ENCODE results near the gene TMEM255B.
A peak's percentile ranks its signal among the peaks of the same experiment; 100 is the strongest.

The TMEM255B gene

DNA sequence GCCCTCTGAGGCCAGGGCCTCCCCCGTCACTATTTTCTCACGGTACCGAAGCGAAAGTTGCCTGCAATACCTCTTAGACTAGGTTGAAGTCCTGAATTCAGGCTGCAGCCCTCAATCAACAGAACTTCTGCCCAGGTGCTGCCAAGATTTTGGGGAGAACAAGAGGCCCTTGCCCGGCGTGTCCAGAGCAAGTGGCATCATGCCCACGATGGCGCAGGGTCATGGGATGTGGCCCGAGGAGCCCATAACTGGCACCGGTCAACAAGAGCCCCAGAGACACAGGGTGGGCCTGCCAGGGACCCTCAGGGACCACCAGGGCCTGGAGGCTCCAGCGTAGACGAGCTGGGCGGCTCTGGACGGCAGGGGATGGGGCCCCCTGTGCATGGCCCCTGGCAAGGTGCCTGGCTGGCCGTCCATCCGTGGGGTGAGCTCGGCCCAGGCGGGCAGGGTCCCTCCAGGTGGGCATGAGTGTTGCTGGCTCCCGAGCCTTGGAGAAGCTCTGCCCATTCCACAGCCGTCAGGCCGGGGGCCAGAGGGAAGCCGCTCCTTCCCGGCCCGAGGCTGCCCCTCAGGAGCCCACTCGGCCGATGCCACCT, 59.8 kb downstream of the TMEM255B start:
- Histone ChIP-seq H3K4ac (ENCODE audit: low read depth in 1 of 2, low read length in 2 of 2) (peak overlapping the region in 1 of 2 experiments; percentile 57), H3K9me3 (ENCODE audit: control insufficient read depth, low read length) (no peaks in the 10 kb centered on the region), H3K9ac (ENCODE audit: low read length) (no peak overlapping the region), H3K4me3 (ENCODE audit: insufficient read depth in 1 of 2, low read depth in 1 of 2, low read length in 2 of 2) (no peak overlapping the region), H3K18ac (ENCODE audit: low read depth in 1 of 2, low read length in 2 of 2) (no peak overlapping the region), H3K14ac (ENCODE audit: low read length in 2 of 2) (no peak overlapping the region), H4K91ac (ENCODE audit: low read length) (peak overlapping the region; percentile 59), H3K79me1 (replicated peaks; ENCODE audit: low read length, poor library complexity, severe bottlenecking) (peaks cover 12% of the 10 kb centered on the region), H3K4me2 (ENCODE audit: low read length, poor library complexity, severe bottlenecking) (no peak overlapping the region), H2BK15ac (ENCODE audit: low read depth, poor library complexity, severe bottlenecking) (no peak overlapping the region), H2AK5ac (ENCODE audit: low read length, severe bottlenecking) (peak overlapping the region; percentile 43), H2BK120ac (ENCODE audit: low read depth, low read length) (no peak overlapping the region), H3K27ac (ENCODE audit: low read length, poor library complexity, severe bottlenecking) (no peak overlapping the region), H2BK5ac (ENCODE audit: low read depth, low read length, poor library complexity, severe bottlenecking) (no peak overlapping the region), H3K36me3 (ENCODE audit: control insufficient read depth in 1 of 2, insufficient read depth in 2 of 2, low read depth in 1 of 2, low read length in 2 of 2) (peaks cover 23 to 69% of the 10 kb centered on the region in 2 experiments), H2BK12ac (ENCODE audit: low read length in 2 of 2) (peak overlapping the region; percentile 37 to 41), H3K23ac (ENCODE audit: low read length in 2 of 2) (no peak overlapping the region), H4K8ac (ENCODE audit: low read length) (no peak overlapping the region), H3K4me1 (ENCODE audit: control insufficient read depth, insufficient read depth, low read depth, low read length) (peaks cover 75% of the 10 kb centered on the region), H3K27me3 (ENCODE audit: control insufficient read depth in 1 of 2, insufficient read depth in 1 of 2, low read length in 2 of 2) (no peaks in the 10 kb centered on the region), H2AFZ (ENCODE audit: low read depth, low read length) (no peak overlapping the region)
- WGBS: 97% methylated on average over 26 of the region's 26 CpGs
- DNase-seq: no peak

GRCh38 chr13:113819341-113819730, 60.3 kb downstream of the TMEM255B start:
- H3K36me3 ChIP-seq (ENCODE audit: control insufficient read depth in 1 of 2, insufficient read depth in 2 of 2, low read depth in 1 of 2, low read length in 2 of 2): peaks cover 26 to 74% of the 10 kb centered on the region in 2 experiments
- H3K4ac ChIP-seq (ENCODE audit: low read depth in 1 of 2, low read length in 2 of 2): no peak overlapping the region
- peak overlapping the region; percentile 19 for H2BK120ac ChIP-seq (ENCODE audit: low read depth, low read length)
- H3K4me3 ChIP-seq (ENCODE audit: insufficient read depth in 1 of 2, low read depth in 1 of 2, low read length in 2 of 2): no peak overlapping the region
- no peak overlapping the region for H3K9ac ChIP-seq (ENCODE audit: low read length)
- H3K14ac ChIP-seq (ENCODE audit: low read length in 2 of 2): no peak overlapping the region
- no peak overlapping the region for H2BK5ac ChIP-seq (ENCODE audit: low read depth, low read length, poor library complexity, severe bottlenecking)
- peak overlapping the region; percentile 43 for H4K91ac ChIP-seq (ENCODE audit: low read length)
- H3K79me1 ChIP-seq (replicated peaks; ENCODE audit: low read length, poor library complexity, severe bottlenecking): peaks cover 12% of the 10 kb centered on the region
- peak overlapping the region; percentile 42 for H2AK5ac ChIP-seq (ENCODE audit: low read length, severe bottlenecking)
- no peaks in the 10 kb centered on the region for H3K27me3 ChIP-seq (ENCODE audit: control insufficient read depth in 1 of 2, insufficient read depth in 1 of 2, low read length in 2 of 2)
- H2BK15ac ChIP-seq (ENCODE audit: low read depth, poor library complexity, severe bottlenecking): no peak overlapping the region
- no peak for DNase-seq
- H3K4me1 ChIP-seq (ENCODE audit: control insufficient read depth, insufficient read depth, low read depth, low read length): peaks cover 70% of the 10 kb centered on the region
- H3K4me2 ChIP-seq (ENCODE audit: low read length, poor library complexity, severe bottlenecking): no peak overlapping the region
- WGBS: 96% methylated on average over 13 of the region's 13 CpGs
- no peak overlapping the region for H2AFZ ChIP-seq (ENCODE audit: low read depth, low read length)
- no peak overlapping the region for H3K23ac ChIP-seq (ENCODE audit: low read length in 2 of 2)
- H3K9me3 ChIP-seq (ENCODE audit: control insufficient read depth, low read length): no peaks in the 10 kb centered on the region
- no peak overlapping the region for H4K8ac ChIP-seq (ENCODE audit: low read length)
- H2BK12ac ChIP-seq (ENCODE audit: low read length in 2 of 2): peak overlapping the region; percentile 11 to 50
- no peak overlapping the region for H3K27ac ChIP-seq (ENCODE audit: low read length, poor library complexity, severe bottlenecking)
- H3K18ac ChIP-seq (ENCODE audit: low read depth in 1 of 2, low read length in 2 of 2): peak overlapping the region in 1 of 2 experiments; percentile 44

DNA sequence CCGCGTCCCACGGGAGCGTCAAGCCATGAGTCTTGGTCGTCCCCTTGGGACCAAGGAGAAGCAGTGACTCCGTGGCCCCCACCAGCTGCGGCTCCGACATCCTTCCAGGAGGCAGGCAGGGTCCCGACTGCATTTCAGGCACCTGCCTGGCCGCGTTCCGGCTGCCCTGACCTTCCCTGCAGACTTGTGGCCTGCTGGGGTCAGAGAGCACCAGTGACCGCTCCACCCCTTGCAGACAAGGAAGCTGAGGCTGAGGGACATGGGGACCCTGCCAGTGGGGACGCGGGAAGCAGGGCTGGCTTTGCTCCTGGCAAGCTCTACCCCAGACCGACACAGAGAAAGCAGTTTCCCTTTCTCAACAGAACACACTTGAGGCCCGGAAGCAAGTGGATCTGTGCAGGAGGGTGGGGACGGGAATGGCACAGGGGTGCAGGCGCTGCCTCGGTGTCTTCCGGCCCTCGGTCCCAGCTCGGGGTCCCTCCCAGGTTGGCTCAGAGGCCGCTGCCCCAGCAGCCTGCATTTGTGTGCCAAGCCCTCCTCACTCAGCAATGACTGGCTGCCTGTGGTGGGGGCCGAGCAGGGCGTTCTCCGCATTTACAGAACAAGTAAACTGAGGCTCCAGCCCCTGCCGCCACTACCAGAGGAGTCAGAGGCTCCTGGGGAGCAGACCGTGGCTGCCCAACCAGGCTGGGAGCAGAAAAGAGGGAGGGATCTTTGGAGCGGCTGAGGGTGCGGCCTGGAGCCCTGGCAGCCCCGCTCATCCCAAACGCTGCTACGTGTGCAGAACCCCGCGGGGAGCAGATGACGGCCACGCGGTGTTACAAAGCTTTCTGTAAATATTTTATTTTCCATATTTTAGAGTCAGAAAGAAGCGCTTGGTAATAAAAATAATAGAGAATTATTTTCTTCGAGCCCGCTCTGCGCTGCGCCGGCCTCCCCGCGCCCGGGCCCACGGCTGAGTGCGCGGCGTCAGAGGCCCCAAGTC, 61.0 kb downstream of the TMEM255B start:
- H3K4me3 ChIP-seq (ENCODE audit: insufficient read depth in 1 of 2, low read depth in 1 of 2, low read length in 2 of 2): no peak overlapping the region
- peak overlapping the region; percentile 75 for H3K9ac ChIP-seq (ENCODE audit: low read length)
- H4K91ac ChIP-seq (ENCODE audit: low read length): peak overlapping the region; percentile 87
- peak overlapping the region; percentile 22 for H2BK120ac ChIP-seq (ENCODE audit: low read depth, low read length)
- no peaks in the 10 kb centered on the region for H3K9me3 ChIP-seq (ENCODE audit: control insufficient read depth, low read length)
- peaks cover 30 to 80% of the 10 kb centered on the region in 2 experiments for H3K36me3 ChIP-seq (ENCODE audit: control insufficient read depth in 1 of 2, insufficient read depth in 2 of 2, low read depth in 1 of 2, low read length in 2 of 2)
- peak overlapping the region; percentile 56 to 75 for H3K4ac ChIP-seq (ENCODE audit: low read depth in 1 of 2, low read length in 2 of 2)
- peaks cover 64% of the 10 kb centered on the region for H3K4me1 ChIP-seq (ENCODE audit: control insufficient read depth, insufficient read depth, low read depth, low read length)
- H2AK5ac ChIP-seq (ENCODE audit: low read length, severe bottlenecking): peak overlapping the region; percentile 42
- H2BK15ac ChIP-seq (ENCODE audit: low read depth, poor library complexity, severe bottlenecking): no peak overlapping the region
- no peaks in the 10 kb centered on the region for H3K27me3 ChIP-seq (ENCODE audit: control insufficient read depth in 1 of 2, insufficient read depth in 1 of 2, low read length in 2 of 2)
- no peak overlapping the region for H2AFZ ChIP-seq (ENCODE audit: low read depth, low read length)
- H4K8ac ChIP-seq (ENCODE audit: low read length): no peak overlapping the region
- H3K79me1 ChIP-seq (replicated peaks; ENCODE audit: low read length, poor library complexity, severe bottlenecking): peaks cover 12% of the 10 kb centered on the region
- no peak overlapping the region for H3K4me2 ChIP-seq (ENCODE audit: low read length, poor library complexity, severe bottlenecking)
- peak overlapping the region; percentile 33 for H2BK5ac ChIP-seq (ENCODE audit: low read depth, low read length, poor library complexity, severe bottlenecking)
- peak; percentile 8 for DNase-seq
- peak overlapping the region; percentile 70 to 85 for H2BK12ac ChIP-seq (ENCODE audit: low read length in 2 of 2)
- H3K23ac ChIP-seq (ENCODE audit: low read length in 2 of 2): no peak overlapping the region
- H3K27ac ChIP-seq (ENCODE audit: low read length, poor library complexity, severe bottlenecking): peak overlapping the region; percentile 75
- 94% methylated on average over 43 of the region's 52 CpGs for WGBS
- H3K14ac ChIP-seq (ENCODE audit: low read length in 2 of 2): peak overlapping the region in 1 of 2 experiments; percentile 37
- peak overlapping the region; percentile 78 for H3K18ac ChIP-seq (ENCODE audit: low read depth in 1 of 2, low read length in 2 of 2)
